Medulla oblongata (tissue), 1 donor: ENCODE measurements around the gene MACIR.

Experiments used
- DNase-seq: peaks from one replicate; pipeline ENCODE4 v3.0.0-alpha.2; 2015; ENCODE audit errors: extremely low spot score

MACIR gene

DNA sequence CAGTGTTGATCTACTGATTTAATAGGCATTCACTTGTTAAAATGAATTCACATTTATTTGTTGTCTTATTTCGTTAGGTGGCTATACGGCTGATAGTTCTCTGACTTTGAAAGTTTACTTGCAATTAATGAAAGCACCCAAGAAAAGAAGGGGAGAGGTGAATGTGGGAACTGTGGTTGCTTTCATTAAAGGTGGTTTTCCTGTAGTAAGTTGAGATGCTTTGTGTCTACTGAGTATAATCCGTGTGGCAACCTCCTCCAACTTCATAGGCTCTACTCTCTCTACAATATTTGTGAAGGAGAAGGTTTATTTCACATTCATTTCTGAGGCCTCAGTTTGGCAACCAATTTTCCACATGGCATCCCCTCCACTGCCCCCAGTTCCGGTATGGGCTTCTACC lies 12.8 kb upstream of the MACIR start:
- no peak for DNase-seq

DNA sequence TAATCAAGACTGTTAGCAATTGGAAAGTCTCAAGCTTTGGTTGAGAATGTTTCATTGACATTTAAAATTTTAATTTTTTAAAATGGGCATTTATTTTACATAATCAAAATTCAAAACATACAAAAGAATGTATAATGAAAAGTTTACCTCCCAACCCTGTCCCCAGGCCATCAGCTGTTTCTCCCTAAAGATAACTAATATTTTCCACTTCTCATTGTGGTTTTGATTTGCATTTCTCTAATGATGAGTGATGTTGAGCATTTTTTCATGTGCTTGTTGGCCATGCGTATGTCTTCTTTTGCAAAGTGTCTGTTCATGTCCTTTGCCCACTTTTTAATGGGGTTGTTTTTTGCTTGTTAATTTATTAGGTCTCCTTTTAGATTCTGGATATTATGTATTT lies 11.4 kb upstream of the MACIR start:
- DNase-seq = no peak

DNA sequence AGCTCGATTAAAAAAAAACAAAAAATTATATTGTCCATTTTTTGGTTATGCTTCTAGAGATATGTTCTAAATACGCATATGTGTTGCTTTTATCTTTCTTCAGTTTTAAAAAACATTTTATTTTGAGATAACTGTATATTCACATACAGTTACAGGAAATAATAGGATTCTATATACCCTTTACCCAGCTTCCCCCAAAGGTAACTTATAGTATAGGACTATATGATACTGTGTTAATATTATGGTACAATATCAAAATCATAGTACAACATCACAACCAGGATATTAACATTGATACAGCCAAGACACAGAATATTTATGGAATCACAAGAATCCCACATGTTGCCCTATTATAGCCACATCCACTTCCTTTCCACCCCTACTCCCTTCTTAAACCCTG lies 9.5 kb upstream of the MACIR start:
- DNase-seq = no peak

DNA sequence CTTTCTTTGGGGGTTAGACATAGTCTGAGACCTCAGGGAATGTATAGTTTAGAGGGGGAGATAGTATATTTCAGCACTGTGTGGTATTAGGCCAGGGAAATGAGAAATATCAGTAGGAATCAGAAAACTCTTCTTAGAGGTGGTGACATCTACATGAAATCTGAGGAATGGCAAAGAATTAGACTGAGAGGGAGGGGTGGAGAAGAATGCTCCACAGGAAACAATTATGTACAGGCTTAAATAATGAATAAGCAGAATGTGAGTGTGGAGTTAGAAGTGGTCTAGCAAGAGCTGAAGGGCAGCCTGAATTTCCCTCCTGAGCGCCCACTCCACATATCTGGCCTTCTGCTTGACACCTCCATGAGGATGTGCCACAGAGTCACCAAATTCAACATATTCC lies 3.6 kb upstream of the MACIR start:
- no peak for DNase-seq

DNA sequence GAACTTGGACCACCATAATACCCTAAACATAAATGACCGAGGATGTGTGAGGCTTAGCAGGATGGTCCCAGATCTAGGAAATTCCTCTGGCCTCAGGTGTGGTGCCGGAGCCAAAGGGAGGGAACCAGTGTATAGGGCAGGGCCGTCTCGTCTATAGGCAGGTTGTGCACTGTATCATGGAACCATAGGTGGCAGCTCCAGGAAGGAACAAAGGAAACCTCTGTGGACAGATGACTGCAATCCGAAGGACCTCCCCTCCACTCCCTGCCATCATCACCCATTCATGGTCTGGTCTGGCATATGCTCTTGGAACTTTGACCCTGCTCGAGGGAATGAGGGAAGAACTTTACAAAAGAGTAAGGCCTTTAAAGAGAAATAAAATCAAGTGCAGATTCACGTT lies 2.9 kb upstream of the MACIR start:
- DNase-seq = no peak

DNA sequence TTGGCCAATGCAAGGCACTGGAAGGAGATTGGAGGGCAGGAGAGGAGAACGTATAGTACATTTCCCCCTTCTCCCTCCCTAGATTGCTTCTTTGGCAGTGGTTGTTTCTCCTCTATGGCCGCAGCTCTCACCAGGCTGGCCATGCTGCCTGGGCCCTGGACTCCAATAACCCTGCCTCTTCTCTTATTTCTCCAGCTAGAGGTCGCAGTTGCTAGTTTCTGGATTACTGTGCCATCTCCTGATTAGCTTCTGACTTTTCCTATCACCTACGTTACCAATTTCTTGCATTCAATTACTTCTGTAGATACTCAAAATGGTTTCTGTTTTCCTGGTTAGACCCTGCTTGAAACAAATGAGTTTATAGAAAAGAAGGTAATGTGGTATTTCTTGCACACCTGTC lies 2.4 kb upstream of the MACIR start:
- DNase-seq = peak; percentile 57

DNA sequence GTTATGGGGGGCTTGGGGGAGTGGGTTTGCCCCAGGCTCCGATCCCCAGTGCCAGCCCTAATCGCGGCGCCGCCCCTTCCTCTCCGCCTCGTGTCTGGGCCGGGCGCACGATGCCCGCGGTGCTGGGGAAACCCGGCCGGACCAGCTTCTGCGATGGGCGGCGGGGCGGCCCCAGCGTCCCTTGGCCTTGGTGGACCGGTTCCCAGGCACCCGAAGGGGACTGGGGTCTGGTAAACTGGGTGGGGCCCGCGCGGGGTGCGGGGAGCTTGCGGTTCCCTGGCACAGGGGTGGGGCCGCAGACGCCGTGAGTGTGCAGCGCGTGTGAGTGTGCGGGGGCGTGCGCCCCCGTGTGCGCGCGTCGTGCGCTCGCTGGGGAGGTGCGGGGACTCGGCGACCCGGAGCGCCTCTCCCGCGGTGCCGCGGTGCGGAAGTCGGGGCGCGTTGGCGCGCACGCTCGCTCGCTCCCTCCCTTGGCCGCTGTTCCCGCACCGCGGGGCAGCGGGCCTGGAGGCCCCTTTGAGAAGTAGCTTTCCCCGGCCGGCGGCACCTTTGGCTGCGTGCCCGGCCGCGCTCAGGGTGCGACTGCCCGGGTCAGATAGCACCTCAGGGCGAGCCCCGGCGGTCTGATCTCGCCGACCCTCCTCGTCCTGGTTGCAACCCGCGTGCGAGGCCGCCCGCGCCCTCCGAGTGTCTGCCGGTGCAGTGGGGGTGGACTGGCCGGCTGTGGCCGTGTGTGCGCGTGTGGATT lies 568 bp downstream of the MACIR start:
- peak; percentile 57 for DNase-seq

DNA sequence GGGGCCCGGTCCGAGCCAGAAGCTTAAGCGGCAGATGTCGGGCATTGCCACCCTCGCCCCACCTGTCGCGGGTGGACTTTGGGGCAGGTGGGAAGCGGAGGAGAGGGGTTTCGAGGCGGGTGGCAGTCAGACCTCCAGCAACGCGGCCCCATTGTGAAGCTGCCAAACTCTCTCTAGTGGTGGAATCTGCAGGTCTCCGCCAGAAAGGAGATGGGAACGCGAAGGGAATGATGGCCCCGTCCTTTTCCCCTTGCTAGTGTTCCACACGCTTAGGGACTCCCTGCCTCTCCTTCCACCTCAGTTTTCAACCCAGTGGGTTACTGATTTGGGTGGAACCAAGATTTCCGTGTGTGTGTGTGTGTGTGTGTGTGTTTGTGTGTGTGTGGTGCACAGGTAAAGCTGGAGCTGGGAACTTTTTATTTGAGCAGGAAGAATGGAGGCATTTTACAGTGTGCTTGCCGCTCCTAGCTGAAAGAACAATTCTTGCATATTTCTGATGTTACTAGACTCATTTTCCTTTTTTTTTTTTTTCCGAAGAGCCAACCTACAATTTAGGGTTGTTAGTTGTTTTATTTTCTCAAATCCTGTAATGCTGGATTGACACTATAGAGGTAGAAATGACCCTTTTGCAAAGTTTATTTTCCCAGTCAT lies 1.3 kb downstream of the MACIR start:
- peak; percentile 49 for DNase-seq

DNA sequence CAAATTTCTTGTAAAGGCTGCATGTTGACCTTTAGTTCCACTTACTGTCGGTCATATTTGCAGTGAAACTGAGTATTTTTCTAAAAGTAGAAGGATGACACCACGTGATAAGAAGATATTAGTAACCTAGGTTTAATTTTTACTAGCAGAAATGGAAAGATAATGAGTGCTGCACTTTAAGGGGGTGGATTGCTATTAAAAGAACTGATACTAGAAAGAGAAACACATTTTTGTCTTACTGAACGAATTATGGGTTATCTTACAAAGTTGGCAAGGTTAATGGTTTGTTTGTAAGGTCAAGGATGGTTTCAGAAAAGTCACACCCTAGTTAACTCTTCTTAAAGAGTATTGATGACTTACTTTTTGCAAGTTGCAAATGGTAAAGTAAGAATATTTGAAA lies 2.4 kb downstream of the MACIR start:
- no peak for DNase-seq

DNA sequence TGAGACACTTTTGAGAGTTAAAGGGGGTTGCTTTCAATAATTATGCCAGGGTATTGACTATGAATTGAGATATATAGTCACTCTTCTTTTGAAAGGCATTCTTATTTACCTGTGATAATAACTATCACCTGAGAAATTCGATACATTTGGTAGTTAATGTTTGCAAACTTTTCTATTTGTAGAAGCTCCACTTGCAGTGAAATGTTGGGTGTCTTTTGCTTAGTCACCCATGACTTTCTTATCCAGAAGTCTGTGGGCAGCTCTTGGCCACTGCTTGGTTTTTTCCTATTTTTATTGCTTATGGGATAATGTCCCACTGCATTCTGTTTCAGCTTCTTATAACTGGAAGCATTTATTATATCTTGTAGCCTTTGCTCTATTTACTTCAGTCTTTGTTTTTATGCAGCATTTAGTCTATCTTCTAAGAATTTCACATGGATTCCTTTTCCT lies 3.9 kb downstream of the MACIR start:
- DNase-seq = no peak

DNA sequence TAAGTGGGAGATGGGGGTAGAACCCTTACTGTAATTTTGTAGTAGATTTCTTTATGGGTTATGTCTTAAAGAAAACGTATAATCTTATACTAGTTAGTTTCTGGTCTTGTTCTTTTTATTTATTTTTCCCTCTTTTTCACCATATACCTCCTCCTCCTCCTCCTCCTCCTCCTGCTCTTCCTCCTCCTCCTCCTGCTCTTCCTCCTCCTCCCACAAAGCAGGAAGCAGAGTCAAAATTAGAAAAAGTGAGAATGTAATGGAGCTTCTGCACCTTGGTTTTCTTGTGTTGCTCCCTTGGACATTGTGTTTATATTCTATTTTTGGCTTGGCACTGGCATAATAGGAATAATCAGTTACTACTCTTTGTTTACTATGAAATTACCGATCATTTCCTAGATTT lies 4.5 kb downstream of the MACIR start:
- no peak for DNase-seq

DNA sequence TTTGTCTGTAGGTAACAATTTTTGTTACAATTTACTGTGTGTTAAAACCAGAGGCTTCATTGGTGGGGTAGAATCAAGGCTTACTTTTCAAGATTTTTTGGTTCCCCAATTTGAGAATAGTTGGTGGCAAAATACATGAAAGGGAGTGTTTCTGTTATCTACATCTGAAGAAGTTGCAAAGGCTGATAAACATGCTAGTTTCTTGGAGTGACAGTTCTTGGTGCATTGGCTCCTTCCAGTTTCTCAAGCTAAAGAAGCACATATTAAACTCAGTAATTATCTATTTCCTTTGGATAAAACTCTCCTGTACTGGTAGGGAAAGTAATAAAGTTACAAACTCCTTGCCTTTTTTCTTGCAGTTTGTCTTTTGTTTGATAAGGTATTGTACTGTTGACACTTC lies 5.9 kb downstream of the MACIR start:
- no peak for DNase-seq

DNA sequence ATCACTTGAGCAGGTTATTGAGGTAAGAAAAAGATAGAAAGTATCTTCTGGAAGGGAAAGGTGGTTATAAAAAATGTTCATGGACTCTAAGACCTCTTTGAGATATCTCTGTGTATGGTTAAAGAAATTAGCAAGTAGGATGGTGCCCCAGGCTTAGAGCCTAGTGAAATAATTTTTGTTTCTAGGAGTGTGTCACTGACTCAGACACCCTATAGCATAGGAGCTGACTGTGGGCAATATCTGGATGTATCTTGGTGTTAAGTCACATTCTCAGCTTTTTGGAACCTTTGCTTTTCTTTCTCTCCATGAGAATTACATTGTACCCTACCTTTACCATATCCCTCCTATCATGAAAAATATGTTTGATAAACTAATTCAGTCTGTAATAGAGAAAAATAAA lies 12.0 kb downstream of the MACIR start:
- no peak for DNase-seq

DNA sequence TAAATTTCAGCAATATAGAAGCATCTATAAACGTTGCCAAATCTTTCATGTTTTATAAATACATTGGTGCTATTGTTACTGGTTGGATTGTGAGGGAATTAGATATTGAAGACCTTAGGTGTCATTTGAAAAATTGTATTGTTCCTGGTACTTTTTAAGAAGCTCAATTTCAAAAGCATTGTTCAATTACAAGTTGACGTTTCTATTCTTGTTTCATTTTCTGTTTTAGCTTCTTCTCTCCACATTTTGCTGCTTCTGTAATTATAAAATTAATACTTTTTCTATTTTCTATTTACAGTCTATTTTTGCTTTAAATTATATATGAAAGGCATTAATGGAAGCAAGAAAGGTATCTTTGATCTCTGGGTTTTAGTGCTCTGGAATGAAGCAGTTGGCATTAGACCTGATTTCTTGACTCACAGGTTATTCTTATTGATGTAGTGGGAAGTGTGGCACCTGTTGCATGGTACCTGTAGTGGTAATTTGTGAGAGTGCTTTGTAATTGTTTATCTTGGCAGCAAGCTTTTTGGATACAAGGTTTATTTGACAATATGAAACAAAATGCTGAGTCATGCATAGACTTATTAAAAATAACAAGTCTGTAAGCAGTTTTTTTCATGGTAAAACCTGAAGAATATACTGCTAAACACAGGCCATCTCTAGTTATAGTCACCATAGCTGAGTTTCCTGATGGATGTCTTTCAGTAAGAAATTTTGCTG lies 13.2 kb downstream of the MACIR start:
- DNase-seq = no peak

DNA sequence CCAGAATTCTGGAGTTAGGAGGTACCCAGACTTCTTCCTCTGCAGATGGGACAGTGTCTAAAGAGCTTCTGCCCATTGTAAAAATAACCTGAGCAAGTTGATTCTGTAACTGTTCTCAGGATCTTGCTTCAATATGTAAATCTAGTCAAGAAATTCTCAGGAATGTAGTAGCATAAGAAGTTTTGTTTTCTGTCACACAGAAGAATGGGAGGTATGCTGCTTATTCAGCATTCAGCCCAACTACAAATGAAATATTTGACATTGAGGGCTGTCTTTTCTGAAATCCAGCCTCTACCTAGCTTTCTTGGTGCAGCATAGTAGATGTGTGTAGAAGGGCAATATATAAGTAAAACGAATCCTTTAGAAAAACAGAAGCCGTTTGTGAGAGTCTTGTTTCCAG lies 13.8 kb downstream of the MACIR start:
- no peak for DNase-seq

DNA sequence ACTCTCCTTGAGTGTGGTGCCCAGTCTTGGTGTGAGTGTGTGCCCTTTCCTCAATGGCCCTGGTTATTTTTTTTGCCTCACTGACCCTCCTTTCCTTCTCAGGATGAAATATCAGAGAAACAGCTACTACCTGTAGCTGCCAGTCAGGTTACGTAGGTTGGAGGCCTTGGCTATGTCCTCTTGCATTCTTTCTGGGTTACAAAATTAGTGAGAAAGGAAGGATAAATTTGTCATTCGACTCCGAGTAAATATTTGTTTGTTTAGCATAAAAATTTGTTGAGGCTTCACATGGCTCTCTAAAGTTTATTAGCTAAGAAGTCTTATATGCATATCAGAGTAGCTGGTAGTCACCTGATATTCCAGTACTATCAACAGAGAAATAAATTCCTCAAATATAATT lies 15.4 kb downstream of the MACIR start:
- no peak for DNase-seq

DNA sequence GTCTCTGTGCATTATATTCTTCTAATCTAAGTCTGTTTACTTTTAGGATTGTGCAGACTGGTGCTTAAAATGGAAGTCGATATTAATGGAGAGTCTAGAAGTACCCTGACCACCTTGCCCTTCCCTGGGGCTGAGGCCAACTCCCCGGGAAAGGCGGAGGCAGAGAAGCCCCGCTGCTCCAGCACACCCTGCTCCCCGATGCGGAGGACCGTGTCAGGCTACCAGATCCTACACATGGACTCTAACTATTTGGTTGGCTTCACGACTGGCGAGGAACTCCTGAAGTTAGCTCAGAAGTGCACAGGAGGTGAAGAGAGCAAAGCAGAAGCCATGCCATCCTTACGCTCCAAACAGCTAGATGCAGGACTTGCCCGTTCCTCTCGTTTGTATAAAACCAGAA lies 17.3 kb downstream of the MACIR start:
- no peak for DNase-seq

DNA sequence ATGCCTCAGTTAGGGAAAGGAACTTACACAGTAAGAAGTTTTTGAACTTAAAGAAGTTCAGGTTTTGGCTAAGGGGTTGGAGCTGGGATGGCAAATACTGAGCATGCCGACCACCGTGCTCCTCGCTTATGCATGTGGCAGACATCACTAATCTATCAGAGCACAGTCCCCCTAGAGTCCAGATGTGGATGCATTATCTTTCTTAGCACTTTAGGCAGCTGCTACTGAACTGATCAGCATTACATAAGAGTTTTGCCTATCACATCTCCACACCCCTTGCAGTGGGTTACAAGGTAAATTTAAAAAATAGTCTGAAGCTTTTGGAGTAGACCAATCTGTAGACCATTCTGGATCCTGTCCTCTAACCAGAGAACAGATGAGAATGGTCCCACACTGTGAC lies 22.4 kb downstream of the MACIR start:
- DNase-seq = no peak

DNA sequence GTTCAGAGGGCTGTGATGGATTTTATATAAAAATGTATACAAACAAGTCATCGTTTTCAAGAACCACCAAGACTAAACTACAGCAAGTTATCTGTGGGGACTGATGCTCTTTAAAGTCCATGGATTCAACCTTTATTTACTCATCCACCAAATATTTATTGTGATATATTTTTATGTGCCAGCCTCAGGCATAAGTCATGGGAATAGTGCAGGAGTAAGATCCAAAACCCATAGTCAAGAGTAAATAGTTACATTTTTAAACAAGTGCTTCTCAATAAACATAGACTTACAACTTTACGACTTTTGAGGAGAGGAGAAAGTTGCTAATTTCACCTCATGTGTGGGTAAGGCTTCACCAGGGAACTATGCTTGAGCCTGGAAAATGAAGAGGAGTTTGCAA lies 24.6 kb downstream of the MACIR start:
- DNase-seq = no peak

DNA sequence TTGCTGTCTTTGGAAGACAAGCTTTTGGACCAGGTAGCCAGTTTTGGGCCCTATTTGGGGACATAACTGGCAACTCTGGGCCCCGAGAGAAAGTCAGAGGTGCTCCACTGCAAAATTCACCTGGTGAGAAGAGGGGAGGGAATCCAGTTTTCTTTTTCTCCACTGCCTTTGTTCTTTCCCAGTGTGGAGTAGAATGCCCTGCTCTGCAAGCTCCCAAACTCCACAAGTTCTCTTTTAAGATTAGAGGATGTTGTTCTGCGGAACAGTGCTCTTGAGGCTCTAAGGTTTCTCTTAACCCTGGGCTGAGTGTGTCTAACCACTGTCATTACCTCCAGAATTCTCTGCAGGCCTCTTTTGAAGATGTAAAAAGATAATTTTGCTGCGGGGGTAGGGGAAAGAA lies 25.3 kb downstream of the MACIR start:
- no peak for DNase-seq

DNA sequence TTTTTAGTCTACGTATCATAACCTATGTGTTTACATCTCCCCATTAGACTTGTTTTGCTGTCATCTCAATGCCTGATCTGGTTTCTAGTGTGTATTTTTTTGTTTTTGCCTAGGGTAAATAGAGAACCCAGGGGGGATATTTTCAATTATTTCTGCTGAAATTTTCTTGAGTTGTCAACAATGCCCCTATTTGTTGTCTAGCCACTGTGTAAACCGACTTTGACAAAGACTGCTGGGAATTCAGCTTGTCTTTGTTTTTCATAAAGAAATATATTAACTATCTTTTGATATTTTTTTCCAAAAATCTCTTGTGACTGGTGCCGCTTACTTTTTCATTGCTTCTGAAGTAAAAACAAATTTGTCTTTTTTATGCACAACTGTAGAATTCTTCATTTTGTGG lies 28.1 kb downstream of the MACIR start:
- DNase-seq = no peak

DNA sequence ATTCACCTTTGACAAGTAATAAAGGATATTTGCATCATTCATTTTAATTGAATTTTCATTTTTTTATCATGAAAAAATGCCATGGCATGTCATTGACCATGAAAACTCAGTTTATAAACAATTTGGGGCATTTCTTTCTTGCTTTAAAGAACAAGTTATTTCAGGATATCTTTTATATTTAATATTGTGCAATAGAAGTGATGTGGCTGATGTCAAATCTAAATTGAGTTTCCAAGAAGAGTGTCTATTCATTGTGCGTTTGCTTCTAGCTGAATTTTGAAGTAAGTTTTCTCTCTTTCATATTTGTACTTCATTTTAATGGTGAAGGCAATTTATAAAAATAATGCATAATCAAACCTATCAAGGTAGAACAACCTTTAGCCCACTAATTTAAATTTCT lies 30.5 kb downstream of the MACIR start:
- no peak for DNase-seq

DNA sequence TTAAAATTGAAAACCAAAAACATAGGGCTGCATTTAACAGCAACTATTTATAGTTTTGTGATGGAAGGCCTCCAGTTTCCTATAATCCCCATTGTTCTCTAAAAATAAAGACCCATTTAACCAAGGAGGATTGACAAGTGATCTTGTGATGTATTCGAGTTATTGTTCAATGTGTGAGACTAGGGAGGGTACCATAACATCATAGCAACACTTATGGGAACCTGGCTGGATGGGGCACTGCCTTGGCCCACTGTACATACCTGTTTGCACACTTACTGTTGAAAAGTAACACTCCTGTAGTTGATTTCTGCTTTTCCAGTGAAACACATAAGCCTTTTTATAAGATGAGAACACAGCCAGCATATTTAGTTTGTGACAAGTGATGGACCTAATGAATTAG lies 32.3 kb downstream of the MACIR start:
- DNase-seq = peak; percentile 81
